Naive B cell (primary cell): ENCODE measurements around the gene MAP1B. TPM values are rescaled to one million over a fixed set of nuclear protein-coding genes. Genes with fewer than 3 reads are reported as not detected.
A peak's percentile ranks its signal among the peaks of the same experiment; 100 is the strongest.

Source experiments
- ATAC-seq, 2 donors: fragments of 150-1000 bp; cut with Tn5 transposase; 2 replicates each; pipeline ENCODE4 v1.10.0; 2021; ENCODE audit warnings: low read depth in 2 of 2, mild to moderate bottlenecking in 2 of 2, moderate library complexity in 2 of 2
- DNase-seq: peaks from one replicate; pipeline ENCODE4 v3.0.0; 2022
- H3K27ac Mint-ChIP-seq, 6 donors: one replicate each; pipeline ENCODE4 v1.8.0; 2020 to 2022; ENCODE audit warnings: mild to moderate bottlenecking in 6 of 6, mixed read lengths in 6 of 6, moderate library complexity in 5 of 6, inconsistent platforms in 2 of 6
- H3K27me3 Mint-ChIP-seq, 3 donors: one replicate each; pipeline ENCODE4 v1.8.0; 2021 to 2022; ENCODE audit warnings: mixed read lengths in 3 of 3, mild to moderate bottlenecking in 1 of 3
- H3K36me3 Mint-ChIP-seq, 2 donors: one replicate each; pipeline ENCODE4 v1.8.0; 2020 to 2022; ENCODE audit warnings: mixed read lengths in 2 of 2, inconsistent platforms in 1 of 2, mild to moderate bottlenecking in 1 of 2
- H3K4me1 Mint-ChIP-seq, 3 donors: one replicate each; pipeline ENCODE4 v1.8.0; 2020 to 2022; ENCODE audit warnings: mixed read lengths in 3 of 3, inconsistent platforms in 1 of 3, mild to moderate bottlenecking in 1 of 3, moderate library complexity in 1 of 3
- H3K4me3 Mint-ChIP-seq, 8 donors: one replicate each; pipeline ENCODE4 v1.8.0; 2020 to 2022; ENCODE audit warnings: mild to moderate bottlenecking in 8 of 8, mixed read lengths in 8 of 8, moderate library complexity in 8 of 8, inconsistent platforms in 2 of 8
- H3K9me3 Mint-ChIP-seq, 7 donors: one replicate each; pipeline ENCODE4 v1.8.0; 2020 to 2022; ENCODE audit warnings: mixed read lengths in 7 of 7, mild to moderate bottlenecking in 5 of 7, inconsistent platforms in 2 of 7, moderate library complexity in 1 of 7
- polyA plus RNA-seq, 6 donors: library from polyadenylated mRNA; unstranded; fragments of 300-500 nt; fragmentation: Illumina TruSeq; gene quantifications; one replicate each; pipeline ENCODE4 v1.2.3, GENCODE V29; 2021; ENCODE audit warnings: low read depth in 6 of 6

MAP1B gene
- polyA plus RNA-seq, 6 donors from 2014 or later, result 0.18 to 0.90 (median 0.35) TPM

- Mint-ChIP-seq H3K4me1 (no peaks in the 10 kb centered on the region), H3K27ac (no peak overlapping the region), H3K36me3 (peaks cover 0 to 6% of the 10 kb centered on the region in 2 donors), H3K27me3 (no peaks in the 10 kb centered on the region), H3K9me3 (no peaks in the 10 kb centered on the region), H3K4me3 (no peak overlapping the region)
- DNase-seq, result no peak
- ATAC-seq, result no peak
These were observed 97.7 kb downstream of the MAP1B start for GRCh38 chr5:72204946-72205345.

DNA sequence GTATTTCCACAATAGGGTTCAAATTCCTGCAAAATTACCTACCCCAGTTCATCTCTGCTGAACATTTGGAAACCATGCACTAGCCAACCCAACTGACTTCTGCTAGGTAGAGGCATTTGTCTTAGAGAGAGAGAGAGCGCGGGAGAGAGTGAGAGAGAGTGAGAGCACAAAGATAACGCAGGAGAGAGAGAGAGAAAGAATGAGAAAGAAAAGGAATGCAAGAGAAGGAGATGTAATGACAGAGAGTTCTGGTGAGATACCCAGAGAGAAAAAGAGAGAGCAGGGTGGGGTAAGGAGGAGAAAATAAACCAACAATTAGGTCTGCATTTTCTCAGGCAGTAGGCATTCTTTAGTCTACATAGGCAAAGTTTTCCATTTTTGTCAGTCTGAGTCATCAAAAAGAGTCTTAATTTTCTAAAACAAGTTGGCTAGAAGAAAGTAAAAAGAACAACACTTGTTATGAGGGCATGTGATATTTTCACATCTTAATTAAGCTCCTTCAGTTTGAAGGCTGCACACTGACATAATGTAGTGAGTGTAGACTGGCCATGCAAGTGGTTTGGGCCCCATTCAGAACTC, 98.2 kb downstream of the MAP1B start:
- Mint-ChIP-seq H3K4me3 (no peak overlapping the region), H3K4me1 (no peaks in the 10 kb centered on the region), H3K27ac (no peak overlapping the region), H3K9me3 (no peaks in the 10 kb centered on the region), H3K27me3 (no peaks in the 10 kb centered on the region), H3K36me3 (peaks cover 0 to 6% of the 10 kb centered on the region in 2 donors)
- ATAC-seq (no peak), DNase-seq (no peak)

- no peaks in the 10 kb centered on the region for H3K9me3 Mint-ChIP-seq
- no peak for ATAC-seq
- no peak overlapping the region for H3K27ac Mint-ChIP-seq
- H3K36me3 Mint-ChIP-seq, result peaks cover 0 to 6% of the 10 kb centered on the region in 2 donors
- no peaks in the 10 kb centered on the region for H3K27me3 Mint-ChIP-seq
- no peaks in the 10 kb centered on the region for H3K4me1 Mint-ChIP-seq
- no peak for DNase-seq
- H3K4me3 Mint-ChIP-seq, result no peak overlapping the region
These were observed 98.9 kb downstream of the MAP1B start for GRCh38 chr5:72206160-72206559.

GRCh38 chr5:72206994-72207393, 99.7 kb downstream of the MAP1B start:
- no peak overlapping the region for H3K4me3 Mint-ChIP-seq
- no peaks in the 10 kb centered on the region for H3K4me1 Mint-ChIP-seq
- no peak overlapping the region for H3K27ac Mint-ChIP-seq
- no peak for DNase-seq
- no peak for ATAC-seq
- peaks cover 0 to 6% of the 10 kb centered on the region in 2 donors for H3K36me3 Mint-ChIP-seq
- H3K9me3 Mint-ChIP-seq, result no peaks in the 10 kb centered on the region
- no peaks in the 10 kb centered on the region for H3K27me3 Mint-ChIP-seq

- Mint-ChIP-seq H3K9me3 (no peaks in the 10 kb centered on the region), H3K27me3 (no peaks in the 10 kb centered on the region)
These were observed 101.2 kb downstream of the MAP1B start for GRCh38 chr5:72208324-72208926.

GRCh38 chr5:72209147-72210115, 102.2 kb downstream of the MAP1B start:
- Mint-ChIP-seq H3K4me1 (no peaks in the 10 kb centered on the region), H3K4me3 (no peak overlapping the region), H3K9me3 (no peaks in the 10 kb centered on the region), H3K27ac (no peak overlapping the region), H3K36me3 (peaks cover 0 to 6% of the 10 kb centered on the region in 2 donors), H3K27me3 (no peaks in the 10 kb centered on the region)
- no peak for DNase-seq
- no peak for ATAC-seq

More at GRCh38 chr5:72208324-72208926, 101.2 kb downstream of the MAP1B start:
- Mint-ChIP-seq H3K4me1 (no peaks in the 10 kb centered on the region), H3K36me3 (peaks cover 0 to 6% of the 10 kb centered on the region in 2 donors), H3K27ac (peak overlapping the region in 1 of 6 donors; percentile 70), H3K4me3 (no peak overlapping the region)
- no peak for ATAC-seq
- no peak for DNase-seq

DNA sequence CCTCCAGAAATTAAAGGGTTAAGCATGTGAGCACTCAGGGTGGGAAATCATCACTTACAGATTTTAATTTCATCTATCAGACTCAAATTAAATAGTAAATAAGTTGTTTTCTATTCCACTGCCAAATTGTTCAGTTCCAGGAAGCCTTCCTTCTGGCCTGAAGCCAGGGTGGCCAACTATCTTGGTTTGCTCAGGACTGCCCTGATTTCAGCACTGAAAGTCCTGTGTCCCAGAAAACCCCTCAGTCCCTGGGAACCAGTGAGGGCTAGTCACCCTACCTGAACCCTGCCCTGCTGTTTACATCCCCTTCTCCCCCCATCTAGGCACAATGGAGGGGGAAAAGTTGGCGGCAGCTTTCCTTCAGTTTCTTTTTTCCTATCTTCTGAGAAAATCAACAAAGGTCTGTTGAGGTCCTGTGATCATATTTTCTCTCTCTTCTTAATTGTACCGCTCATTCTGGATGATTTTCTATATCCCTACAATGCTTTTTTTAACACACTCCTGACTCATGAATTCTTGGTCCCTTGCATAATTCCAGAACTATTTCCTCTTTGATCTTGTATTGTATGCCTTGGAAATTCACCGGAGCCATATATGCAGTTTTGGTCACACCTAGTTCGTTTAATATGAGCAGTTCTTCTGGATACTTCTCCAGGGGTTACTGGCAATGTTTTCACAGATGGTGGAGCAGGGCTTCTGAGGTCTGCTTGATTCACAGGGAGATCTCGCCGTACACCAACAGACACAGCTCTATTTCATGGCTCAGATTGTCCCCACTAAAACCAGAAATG, 103.8 kb downstream of the MAP1B start:
- Mint-ChIP-seq H3K9me3 (no peaks in the 10 kb centered on the region), H3K36me3 (peaks cover 0 to 5% of the 10 kb centered on the region in 2 donors), H3K27ac (no peak overlapping the region), H3K4me3 (no peak overlapping the region), H3K27me3 (no peaks in the 10 kb centered on the region), H3K4me1 (no peaks in the 10 kb centered on the region)
- ATAC-seq (no peak), DNase-seq (no peak)

DNA sequence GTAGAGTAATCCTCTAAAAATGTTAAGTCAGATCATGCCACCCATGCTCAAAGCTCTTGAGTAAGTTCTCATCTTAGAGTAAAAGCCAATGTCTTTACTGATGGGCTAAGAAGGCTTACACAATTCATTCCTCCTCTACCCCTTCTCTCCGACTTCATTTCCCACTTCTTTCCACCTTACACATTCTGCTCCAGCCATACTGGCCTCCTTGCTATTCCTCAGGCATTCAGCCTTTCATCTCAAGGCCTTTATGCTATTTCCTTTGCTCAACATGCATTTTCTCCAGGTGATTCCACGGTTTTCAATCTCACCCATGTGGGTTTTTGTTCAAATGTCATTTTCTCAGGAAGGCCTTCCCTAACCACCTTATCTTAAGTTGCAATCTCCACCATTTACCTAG, 104.9 kb downstream of the MAP1B start:
- Mint-ChIP-seq H3K27me3 (no peaks in the 10 kb centered on the region), H3K27ac (no peak overlapping the region), H3K9me3 (no peaks in the 10 kb centered on the region), H3K36me3 (peaks cover 2 to 4% of the 10 kb centered on the region in 2 donors), H3K4me3 (no peak overlapping the region), H3K4me1 (no peaks in the 10 kb centered on the region)
- no peak for ATAC-seq
- DNase-seq, result no peak

DNA sequence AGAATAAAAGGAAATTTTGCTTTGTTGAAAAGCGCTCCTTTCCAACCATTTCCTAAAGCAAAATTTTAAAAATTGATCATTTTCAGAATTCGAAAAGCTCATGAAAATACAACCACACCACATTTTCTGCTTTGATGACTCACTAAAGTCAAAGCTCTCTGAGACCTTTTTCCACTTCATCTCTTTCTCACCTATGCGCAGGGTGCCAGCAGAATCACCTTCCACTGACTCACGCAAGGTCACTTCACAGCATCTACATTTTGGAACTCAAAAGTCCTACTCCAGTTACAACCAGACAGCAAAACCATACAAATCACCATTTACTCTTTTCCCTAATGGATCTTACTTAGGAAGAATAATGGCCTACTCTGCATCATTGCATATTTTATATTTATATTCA, 106.2 kb downstream of the MAP1B start:
- Mint-ChIP-seq H3K27ac (peak overlapping the region in 2 of 6 donors; percentile 5 to 43), H3K4me1 (no peaks in the 10 kb centered on the region), H3K36me3 (peaks cover 15% of the 10 kb centered on the region in 2 donors), H3K9me3 (no peaks in the 10 kb centered on the region), H3K4me3 (no peak overlapping the region), H3K27me3 (no peaks in the 10 kb centered on the region)
- ATAC-seq (no peak), DNase-seq (no peak)

DNA sequence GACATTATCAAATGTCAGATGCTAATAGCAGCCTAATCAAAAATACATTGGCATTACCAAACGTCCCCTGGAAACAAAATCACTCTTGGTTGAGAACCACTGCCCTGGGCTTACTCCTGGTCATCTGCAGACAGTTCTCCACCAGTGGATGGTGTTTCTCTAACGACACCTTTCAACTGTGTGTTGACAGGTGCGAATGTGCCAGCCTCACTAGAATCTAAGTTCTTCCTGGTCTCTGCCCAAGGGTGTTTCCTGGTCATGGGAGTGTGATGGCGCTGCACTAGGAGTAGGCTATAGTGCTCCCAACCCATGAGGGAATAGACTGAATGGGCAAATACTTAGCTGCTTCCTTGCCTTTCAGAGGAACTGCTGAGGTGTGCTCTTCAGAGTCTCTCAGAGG, 106.9 kb downstream of the MAP1B start:
- Mint-ChIP-seq H3K4me1 (no peaks in the 10 kb centered on the region), H3K9me3 (no peaks in the 10 kb centered on the region), H3K27ac (peak overlapping the region in 3 of 6 donors; percentile 6 to 95 (median 10)), H3K36me3 (peaks cover 22% of the 10 kb centered on the region in 2 donors), H3K27me3 (no peaks in the 10 kb centered on the region), H3K4me3 (no peak overlapping the region)
- no peak for DNase-seq
- no peak for ATAC-seq

- H3K27me3 Mint-ChIP-seq, result no peaks in the 10 kb centered on the region
- peaks cover 28 to 41% of the 10 kb centered on the region in 2 donors for H3K36me3 Mint-ChIP-seq
- ATAC-seq, result no peak
- no peak for DNase-seq
- H3K27ac Mint-ChIP-seq, result peak overlapping the region in 1 of 6 donors; percentile 35
- H3K4me1 Mint-ChIP-seq, result no peaks in the 10 kb centered on the region
- H3K4me3 Mint-ChIP-seq, result no peak overlapping the region
- H3K9me3 Mint-ChIP-seq, result no peaks in the 10 kb centered on the region
These were observed 109.5 kb downstream of the MAP1B start for GRCh38 chr5:72216756-72217155.

DNA sequence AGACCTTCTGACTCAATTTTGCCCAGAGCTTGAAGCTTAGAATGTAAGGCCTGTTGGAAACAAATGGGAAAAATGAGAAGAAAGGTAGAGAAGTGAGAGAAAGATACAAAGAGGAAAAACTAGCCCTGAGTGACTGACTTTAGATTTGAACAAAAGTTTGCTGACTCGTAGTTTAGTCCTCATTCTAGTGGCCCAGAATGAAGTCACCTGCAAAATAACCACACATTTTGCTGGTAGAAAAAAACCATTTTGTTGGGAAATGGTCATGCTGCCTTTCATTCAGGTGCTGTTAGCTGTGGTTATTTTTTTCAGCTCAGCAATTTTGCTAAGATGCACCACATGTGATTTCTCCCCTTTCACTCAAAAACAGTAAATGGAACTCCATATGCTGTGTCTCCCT, 113.8 kb downstream of the MAP1B start:
- Mint-ChIP-seq H3K36me3 (peaks cover 38 to 70% of the 10 kb centered on the region in 2 donors), H3K4me1 (no peaks in the 10 kb centered on the region), H3K27ac (peak overlapping the region in 1 of 6 donors; percentile 58), H3K9me3 (no peaks in the 10 kb centered on the region), H3K4me3 (no peak overlapping the region), H3K27me3 (no peaks in the 10 kb centered on the region)
- DNase-seq (no peak), ATAC-seq (no peak)

DNA sequence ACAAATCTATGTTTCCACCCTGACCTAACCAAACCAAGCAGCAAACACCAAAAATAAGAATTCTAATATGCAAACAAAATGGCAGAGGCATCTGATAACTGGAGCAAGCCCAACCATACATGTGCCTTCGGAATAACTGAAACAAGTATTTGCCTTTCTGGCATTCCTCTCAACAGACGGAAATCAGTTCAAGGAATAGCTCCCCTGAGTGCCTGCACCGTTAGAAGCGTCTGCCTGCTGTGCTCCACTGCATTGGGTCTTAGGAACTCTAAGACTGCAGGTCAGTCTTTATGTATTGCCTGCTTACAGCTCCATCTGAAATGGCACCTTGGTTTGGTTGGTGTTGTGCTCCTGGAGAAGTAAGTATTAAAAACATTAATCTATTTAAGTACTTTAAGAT, 114.3 kb downstream of the MAP1B start:
- H3K27me3 Mint-ChIP-seq, result no peaks in the 10 kb centered on the region
- H3K9me3 Mint-ChIP-seq, result no peaks in the 10 kb centered on the region
- ATAC-seq (no peak), DNase-seq (no peak)
- H3K4me1 Mint-ChIP-seq, result no peaks in the 10 kb centered on the region
- no peak overlapping the region for H3K4me3 Mint-ChIP-seq
- H3K27ac Mint-ChIP-seq, result peak overlapping the region in 1 of 6 donors; percentile 58
- peaks cover 38 to 74% of the 10 kb centered on the region in 2 donors for H3K36me3 Mint-ChIP-seq
